ENCODE measurements around the gene CEP128.

GRCh38 chr14:80768646-80769045 is 172.9 kb downstream of the CEP128 start:
- no peak for TF ChIP-seq EZH2 (IDR thresholded peaks at IDR 0.05; ENCODE audit: insufficient read depth, poor library complexity, severe bottlenecking)
- TF ChIP-seq EZH2phosphoT487 (IDR thresholded peaks at IDR 0.05; ENCODE audit: insufficient read depth, low read depth), result no peak
